Neural cell (in vitro differentiated cells): Measurements from ENCODE around the gene SERINC5.

ENCODE experiments used
- EP300 ChIP-seq: fragments of 450-650 bp; conservative IDR thresholded peaks from 2 replicates; pipeline ENCODE4 v1.6.1; 2014; ENCODE audit warnings: antibody characterized with exemption, mild to moderate bottlenecking, moderate library complexity; ENCODE audit not compliant: poor library complexity, severe bottlenecking
- EZH2 ChIP-seq: fragments of 200-600, 300-800 bp; shearing (Covaris generic), sonication (generic); IDR thresholded peaks from 2 replicates; pipeline ENCODE4 v1.6.1; 2014; ENCODE audit warnings: antibody characterized with exemption, low read length, borderline replicate concordance, mild to moderate bottlenecking; ENCODE audit not compliant: insufficient read depth, poor library complexity, severe bottlenecking
- MXI1 ChIP-seq: fragments of 450-650 bp; conservative IDR thresholded peaks from 2 replicates; pipeline ENCODE4 v1.6.1; 2014; ENCODE audit warnings: antibody characterized with exemption, mild to moderate bottlenecking; ENCODE audit not compliant: poor library complexity, severe bottlenecking
- POLR2AphosphoS5 ChIP-seq: IDR thresholded peaks from 2 replicates; pipeline ENCODE4 v1.6.1; 2012
- RAD21 ChIP-seq: fragments of 450-650 bp; conservative IDR thresholded peaks from 2 replicates; pipeline ENCODE4 v1.6.1; 2014; ENCODE audit warnings: antibody characterized with exemption, mild to moderate bottlenecking, moderate library complexity
- SMC3 ChIP-seq: fragments of 450-650 bp; conservative IDR thresholded peaks from 2 replicates; pipeline ENCODE4 v1.6.1; 2014; ENCODE audit warnings: antibody characterized with exemption, mild to moderate bottlenecking, moderate library complexity; ENCODE audit not compliant: poor library complexity
- TAF1 ChIP-seq: IDR thresholded peaks from 2 replicates; pipeline ENCODE4 v1.6.1; 2012; ENCODE audit warnings: low read depth
- TF ChIP-seq, protein P1 (sequence below): fragments of 450-650 bp; IDR thresholded peaks from 2 replicates; pipeline ENCODE4 v1.5.1; 2014; ENCODE audit warnings: antibody characterized with exemption, mild to moderate bottlenecking, moderate library complexity; ENCODE audit not compliant: poor library complexity, severe bottlenecking
- TF ChIP-seq, protein P2 (sequence below): IDR thresholded peaks from 2 replicates; pipeline ENCODE4 v1.6.1; 2012; ENCODE audit warnings: borderline replicate concordance

DNA sequence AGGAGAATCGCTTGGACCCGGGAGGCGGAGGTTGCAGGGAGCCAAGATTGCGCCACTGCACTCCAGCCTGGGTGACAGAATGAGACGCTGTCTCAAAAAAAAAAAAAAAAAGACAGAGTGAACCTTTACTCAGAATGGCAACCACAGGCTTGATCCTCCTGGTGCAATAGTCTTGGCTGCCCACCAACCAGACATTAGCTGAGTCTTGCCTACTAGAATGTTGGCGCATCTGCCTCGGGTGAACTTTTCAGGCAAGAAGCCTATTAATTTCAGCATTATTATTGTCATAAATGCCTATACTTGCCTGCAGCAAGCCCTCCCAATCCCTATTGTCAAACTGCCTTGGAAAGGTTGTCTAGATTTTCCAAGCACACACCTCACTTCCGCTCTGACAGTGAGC, 4.2 kb downstream of the SERINC5 start:
- no peak for TF ChIP-seq RAD21
- TF ChIP-seq, protein P1, sequence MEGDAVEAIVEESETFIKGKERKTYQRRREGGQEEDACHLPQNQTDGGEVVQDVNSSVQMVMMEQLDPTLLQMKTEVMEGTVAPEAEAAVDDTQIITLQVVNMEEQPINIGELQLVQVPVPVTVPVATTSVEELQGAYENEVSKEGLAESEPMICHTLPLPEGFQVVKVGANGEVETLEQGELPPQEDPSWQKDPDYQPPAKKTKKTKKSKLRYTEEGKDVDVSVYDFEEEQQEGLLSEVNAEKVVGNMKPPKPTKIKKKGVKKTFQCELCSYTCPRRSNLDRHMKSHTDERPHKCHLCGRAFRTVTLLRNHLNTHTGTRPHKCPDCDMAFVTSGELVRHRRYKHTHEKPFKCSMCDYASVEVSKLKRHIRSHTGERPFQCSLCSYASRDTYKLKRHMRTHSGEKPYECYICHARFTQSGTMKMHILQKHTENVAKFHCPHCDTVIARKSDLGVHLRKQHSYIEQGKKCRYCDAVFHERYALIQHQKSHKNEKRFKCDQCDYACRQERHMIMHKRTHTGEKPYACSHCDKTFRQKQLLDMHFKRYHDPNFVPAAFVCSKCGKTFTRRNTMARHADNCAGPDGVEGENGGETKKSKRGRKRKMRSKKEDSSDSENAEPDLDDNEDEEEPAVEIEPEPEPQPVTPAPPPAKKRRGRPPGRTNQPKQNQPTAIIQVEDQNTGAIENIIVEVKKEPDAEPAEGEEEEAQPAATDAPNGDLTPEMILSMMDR, result no peak
- no peak for TF ChIP-seq EP300
- TF ChIP-seq SMC3, result no peak
- TF ChIP-seq EZH2, result no peak
- TF ChIP-seq POLR2AphosphoS5, result no peak
- TF ChIP-seq TAF1, result no peak
- no peak for TF ChIP-seq MXI1
- TF ChIP-seq, protein P2, sequence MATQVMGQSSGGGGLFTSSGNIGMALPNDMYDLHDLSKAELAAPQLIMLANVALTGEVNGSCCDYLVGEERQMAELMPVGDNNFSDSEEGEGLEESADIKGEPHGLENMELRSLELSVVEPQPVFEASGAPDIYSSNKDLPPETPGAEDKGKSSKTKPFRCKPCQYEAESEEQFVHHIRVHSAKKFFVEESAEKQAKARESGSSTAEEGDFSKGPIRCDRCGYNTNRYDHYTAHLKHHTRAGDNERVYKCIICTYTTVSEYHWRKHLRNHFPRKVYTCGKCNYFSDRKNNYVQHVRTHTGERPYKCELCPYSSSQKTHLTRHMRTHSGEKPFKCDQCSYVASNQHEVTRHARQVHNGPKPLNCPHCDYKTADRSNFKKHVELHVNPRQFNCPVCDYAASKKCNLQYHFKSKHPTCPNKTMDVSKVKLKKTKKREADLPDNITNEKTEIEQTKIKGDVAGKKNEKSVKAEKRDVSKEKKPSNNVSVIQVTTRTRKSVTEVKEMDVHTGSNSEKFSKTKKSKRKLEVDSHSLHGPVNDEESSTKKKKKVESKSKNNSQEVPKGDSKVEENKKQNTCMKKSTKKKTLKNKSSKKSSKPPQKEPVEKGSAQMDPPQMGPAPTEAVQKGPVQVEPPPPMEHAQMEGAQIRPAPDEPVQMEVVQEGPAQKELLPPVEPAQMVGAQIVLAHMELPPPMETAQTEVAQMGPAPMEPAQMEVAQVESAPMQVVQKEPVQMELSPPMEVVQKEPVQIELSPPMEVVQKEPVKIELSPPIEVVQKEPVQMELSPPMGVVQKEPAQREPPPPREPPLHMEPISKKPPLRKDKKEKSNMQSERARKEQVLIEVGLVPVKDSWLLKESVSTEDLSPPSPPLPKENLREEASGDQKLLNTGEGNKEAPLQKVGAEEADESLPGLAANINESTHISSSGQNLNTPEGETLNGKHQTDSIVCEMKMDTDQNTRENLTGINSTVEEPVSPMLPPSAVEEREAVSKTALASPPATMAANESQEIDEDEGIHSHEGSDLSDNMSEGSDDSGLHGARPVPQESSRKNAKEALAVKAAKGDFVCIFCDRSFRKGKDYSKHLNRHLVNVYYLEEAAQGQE, result no peak
